A549 (cell line): Measurements from ENCODE around the gene UNC5A. TPM values are rescaled to one million over a fixed set of nuclear protein-coding genes. Genes with fewer than 3 reads are reported as not detected.

Experiments
- ATAC-seq, 2 experiments: fragments of 200-7000 bp in 1 of 2; fragments of >200 bp in 1 of 2; cut with Nextera tagmentation in 1 of 2; cut with Tn5 transposase in 1 of 2; 3 replicates each; pipeline versions ENCODE4 v1.8.0 to v1.9.1; 2018 to 2020; ENCODE audit warnings: mild to moderate bottlenecking in 1 of 2, moderate library complexity in 1 of 2
- CTCF ChIA-PET: fragments of 300-600 bp; sonication (Branson Sonifier 250); formaldehyde crosslinking; extraction: SDS; loops from one replicate; lab custom pipeline; 2021; ENCODE audit warnings: antibody characterized with exemption, inconsistent platforms; lab: Yijun Ruan, JAX
- POLR2A ChIA-PET: fragments of 350-600 bp; formaldehyde crosslinking; extraction: SDS; loops from one replicate; lab custom pipeline; 2021; ENCODE audit warnings: antibody characterized with exemption, inconsistent platforms; lab: Yijun Ruan, JAX
- DNase-seq, 2 experiments: peaks; one replicate each; pipeline versions ENCODE4 v3.0.0 to v3.0.0-alpha.2; 2011 to 2016; ENCODE audit warnings: low read depth in 1 of 2, low spot score in 1 of 2
- FAIRE-seq: peaks from 2 replicates; lab custom pipeline; 2011; peaks lifted over from hg19 to GRCh38; lab: Jason Lieb, UNC
- H3K27ac ChIP-seq, 2 experiments: fragments of >200 bp; sonication (Bioruptor Twin); formaldehyde crosslinking; 3 replicates each; pipeline ENCODE4 v1.5.1; 2016 to 2017
- H3K4me1 ChIP-seq: fragments of >200 bp; sonication (Bioruptor Twin); formaldehyde crosslinking; 3 replicates; pipeline ENCODE4 v1.6.1; 2016
- H3K4me2 ChIP-seq: fragments of >200 bp; sonication (Bioruptor Twin); formaldehyde crosslinking; 3 replicates; pipeline ENCODE4 v1.6.1; 2016
- H3K4me3 ChIP-seq: fragments of >200 bp; sonication (Bioruptor Twin); formaldehyde crosslinking; 3 replicates; pipeline ENCODE4 v1.5.1; 2016
- H3K9me3 ChIP-seq: fragments of >200 bp; sonication (Bioruptor Twin); formaldehyde crosslinking; 3 replicates; pipeline ENCODE4 v1.6.1; 2016
- CBX2 ChIP-seq: fragments of 200-600 bp; sonication (generic); IDR thresholded peaks from 2 replicates; pipeline ENCODE4 v1.6.1; 2016; ENCODE audit warnings: low read depth, mild to moderate bottlenecking, borderline replicate concordance
- EP300 ChIP-seq, 2 experiments: fragments of >200 bp; sonication (Bioruptor Twin); formaldehyde crosslinking; IDR thresholded peaks; 2 replicates in 1 of 2; 3 replicates in 1 of 2; pipeline ENCODE4 v1.6.1; 2016 to 2017
- FOXS1 ChIP-seq: fragments of 250-450 bp; sonication (Bioruptor Pico); IDR thresholded peaks from 2 replicates; pipeline ENCODE4 v1.5.0; 2020; ENCODE audit warnings: mild to moderate bottlenecking, moderate library complexity
- GATA3 ChIP-seq: IDR thresholded peaks from 2 replicates; pipeline ENCODE4 v1.6.1; 2012; ENCODE audit warnings: borderline replicate concordance
- JUN ChIP-seq, 2 experiments: fragments of >200 bp; sonication (Bioruptor Twin); formaldehyde crosslinking; IDR thresholded peaks; 2 replicates in 1 of 2; 3 replicates in 1 of 2; pipeline ENCODE4 v1.6.1; 2016 to 2017
- KDM1A ChIP-seq: fragments of 200-600 bp; sonication (generic); IDR thresholded peaks from 2 replicates; pipeline ENCODE4 v1.6.1; 2016; ENCODE audit warnings: low read depth, mild to moderate bottlenecking
- MAZ ChIP-seq: fragments of 150-350 bp; IDR thresholded peaks from 2 replicates; pipeline ENCODE4 v1.6.1; 2014; ENCODE audit warnings: antibody characterized with exemption, low read depth, low read length, borderline replicate concordance
- MYC ChIP-seq: IDR thresholded peaks from 2 replicates; pipeline ENCODE4 v1.6.1; 2012; ENCODE audit warnings: mild to moderate bottlenecking, inconsistent platforms, low read length, improper control_type of control experiment, borderline replicate concordance
- NFE2L2 ChIP-seq: fragments of 150-350 bp; conservative IDR thresholded peaks from 2 replicates; pipeline ENCODE4 v1.6.1; 2014; ENCODE audit warnings: low read length
- RAD21 ChIP-seq, 2 experiments: fragments of >200 bp in 1 of 2; sonication (Bioruptor Twin) in 1 of 2; formaldehyde crosslinking in 1 of 2; IDR thresholded peaks in 1 of 2; conservative IDR thresholded peaks in 1 of 2; 2 replicates in 1 of 2; 3 replicates in 1 of 2; pipeline ENCODE4 v1.6.1; 2012 to 2018; ENCODE audit warnings: inconsistent platforms in 1 of 2
- RARB ChIP-seq: fragments of 250-450 bp; sonication (Bioruptor Pico); IDR thresholded peaks from 2 replicates; pipeline ENCODE4 v1.8.0; 2021; ENCODE audit warnings: mild to moderate bottlenecking, moderate library complexity
- RCOR1 ChIP-seq: fragments of 150-350 bp; IDR thresholded peaks from 2 replicates; pipeline ENCODE4 v1.6.1; 2014; ENCODE audit warnings: antibody characterized with exemption, low read length, low read depth
- SMC3 ChIP-seq: fragments of >200 bp; sonication (Bioruptor Twin); formaldehyde crosslinking; IDR thresholded peaks from 3 replicates; pipeline ENCODE4 v1.6.1; 2018; ENCODE audit warnings: inconsistent platforms
- TP53 ChIP-seq: fragments of 250-450 bp; sonication (Bioruptor Pico); IDR thresholded peaks from 2 replicates; pipeline ENCODE4 v1.5.0; 2021; ENCODE audit warnings: mild to moderate bottlenecking, moderate library complexity
- USF2 ChIP-seq: fragments of 450-650 bp; IDR thresholded peaks from 2 replicates; pipeline ENCODE4 v1.6.1; 2014; ENCODE audit warnings: antibody characterized with exemption
- WGBS: methylation state at CpG from one replicate; pipeline ENCODE4 v1.1.6; 2017; ENCODE audit errors: missing lambda C conversion rate; 5-methylcytosine and 5-hydroxymethylcytosine counted together
- polyA plus RNA-seq, 4 experiments: library from polyadenylated mRNA; depleted of rRNA in 3 of 4; stranded (reverse); fragments of >200 nt; fragmentation: RNase III in 1 of 4; extraction: RNeasy Plus Mini Kit Qiagen cat#74134 plus additional on column Dnase treatment in 1 of 4; gene quantifications; 2 replicates in 3 of 4; 3 replicates in 1 of 4; pipeline ENCODE4 v1.2.3, GENCODE V29; 2011 to 2017
- TF ChIP-seq, protein P1 (sequence below): fragments of 250-450 bp; sonication (Bioruptor Pico); IDR thresholded peaks from 2 replicates; pipeline ENCODE4 v1.5.0; 2021; ENCODE audit warnings: mild to moderate bottlenecking, moderate library complexity, borderline replicate concordance
- TF ChIP-seq, protein P2 (sequence below): IDR thresholded peaks from 2 replicates; pipeline ENCODE4 v1.6.1; 2012; ENCODE audit warnings: low read depth, borderline replicate concordance
- TF ChIP-seq, protein P3 (sequence below): fragments of >200 bp; sonication (Bioruptor Twin); formaldehyde crosslinking; IDR thresholded peaks from 3 replicates; pipeline ENCODE4 v1.5.1; 2016

Gene UNC5A
- polyA plus RNA-seq, 2 of the 4 experiments (the other 2 are of a cell fraction): 0.03 to 0.14 TPM

- TF ChIP-seq RCOR1: no peak
Observed at GRCh38 chr5:176881021-176881749, 70.8 kb downstream of the UNC5A start (continued).

DNA sequence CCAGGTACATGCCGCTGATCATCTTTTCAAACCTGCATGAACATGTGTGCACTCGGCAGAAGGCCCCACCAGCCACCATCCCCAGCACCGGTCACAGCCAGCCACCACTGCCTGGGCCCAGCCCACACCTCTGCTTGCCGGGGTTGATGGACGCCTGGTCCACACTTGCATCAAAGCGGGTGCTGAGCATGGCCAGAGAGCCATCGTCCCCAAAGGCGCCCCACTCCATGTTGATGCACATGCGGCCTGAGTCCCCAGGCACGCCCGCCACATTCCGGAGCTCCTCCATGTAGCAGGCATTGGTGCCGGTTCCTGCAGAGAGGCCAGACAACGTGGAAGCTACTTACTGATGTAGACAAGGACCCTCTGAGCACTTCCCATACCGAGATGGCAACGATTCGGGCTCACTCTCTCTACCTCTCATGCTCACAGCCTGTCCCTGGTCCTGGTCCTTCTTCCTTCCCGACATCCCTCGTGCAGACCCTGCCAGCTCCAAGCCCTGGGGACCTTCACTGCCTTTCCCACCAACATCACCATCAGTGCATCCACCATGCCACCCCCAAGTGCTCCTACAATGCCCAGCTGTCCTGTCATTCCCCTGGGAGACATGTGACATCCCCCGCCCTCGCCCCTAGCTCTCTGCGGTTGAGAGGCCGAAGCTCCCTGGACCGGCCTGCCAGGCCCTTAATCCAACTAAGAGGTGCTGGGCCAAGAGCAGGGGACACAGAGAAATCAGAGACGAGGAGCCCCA is 71.6 kb downstream of the UNC5A start:
- H3K4me3 ChIP-seq: no peak overlapping the region
- ChIA-PET CTCF (interaction anchor here (1.2 to 1.5 kb wide), 3 partner anchors 8 to 17 kb away, joined by 3 to 6 read pairs (median 5); partner anchors contain the start of gene HK3), POLR2A (no interaction called here)
- FAIRE-seq (no peak), DNase-seq (no peak), ATAC-seq (no peak)
- no peak for TF ChIP-seq KDM1A
- TF ChIP-seq, protein P1, sequence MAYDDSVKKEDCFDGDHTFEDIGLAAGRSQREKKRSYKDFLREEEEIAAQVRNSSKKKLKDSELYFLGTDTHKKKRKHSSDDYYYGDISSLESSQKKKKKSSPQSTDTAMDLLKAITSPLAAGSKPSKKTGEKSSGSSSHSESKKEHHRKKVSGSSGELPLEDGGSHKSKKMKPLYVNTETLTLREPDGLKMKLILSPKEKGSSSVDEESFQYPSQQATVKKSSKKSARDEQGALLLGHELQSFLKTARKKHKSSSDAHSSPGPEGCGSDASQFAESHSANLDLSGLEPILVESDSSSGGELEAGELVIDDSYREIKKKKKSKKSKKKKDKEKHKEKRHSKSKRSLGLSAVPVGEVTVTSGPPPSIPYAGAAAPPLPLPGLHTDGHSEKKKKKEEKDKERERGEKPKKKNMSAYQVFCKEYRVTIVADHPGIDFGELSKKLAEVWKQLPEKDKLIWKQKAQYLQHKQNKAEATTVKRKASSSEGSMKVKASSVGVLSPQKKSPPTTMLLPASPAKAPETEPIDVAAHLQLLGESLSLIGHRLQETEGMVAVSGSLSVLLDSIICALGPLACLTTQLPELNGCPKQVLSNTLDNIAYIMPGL (CRISPR knock-in tag): no peak
- no peak for TF ChIP-seq EP300 (IDR thresholded peaks at IDR 0.05)
- no peak for TF ChIP-seq CBX2
- no peak for TF ChIP-seq GATA3
- TF ChIP-seq, protein P2, sequence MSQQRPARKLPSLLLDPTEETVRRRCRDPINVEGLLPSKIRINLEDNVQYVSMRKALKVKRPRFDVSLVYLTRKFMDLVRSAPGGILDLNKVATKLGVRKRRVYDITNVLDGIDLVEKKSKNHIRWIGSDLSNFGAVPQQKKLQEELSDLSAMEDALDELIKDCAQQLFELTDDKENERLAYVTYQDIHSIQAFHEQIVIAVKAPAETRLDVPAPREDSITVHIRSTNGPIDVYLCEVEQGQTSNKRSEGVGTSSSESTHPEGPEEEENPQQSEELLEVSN: no peak
- no peaks in the 10 kb centered on the region for H3K9me3 ChIP-seq
- no peaks in the 10 kb centered on the region for H3K4me1 ChIP-seq
- H3K27ac ChIP-seq: no peak overlapping the region
- WGBS: 78% methylated on average over 25 of the region's 25 CpGs
- no peak overlapping the region for H3K4me2 ChIP-seq

DNA sequence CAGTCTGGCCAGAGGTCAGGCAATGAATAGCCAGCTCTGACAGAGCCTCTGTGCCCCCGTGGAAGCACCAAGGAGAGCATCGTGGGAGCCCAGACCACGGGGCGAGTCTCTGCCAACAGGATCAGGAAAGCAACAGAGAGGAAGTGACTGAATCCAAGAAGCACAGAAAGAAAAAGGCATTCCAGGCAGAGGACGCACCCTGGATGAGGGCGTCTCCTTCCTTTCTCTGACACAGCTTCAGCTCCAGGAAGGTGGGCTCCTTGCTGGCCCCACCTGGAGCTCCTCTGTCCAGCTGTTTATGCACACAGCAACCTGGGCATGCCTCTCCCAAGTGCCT is 72.2 kb downstream of the UNC5A start:
- POLR2A ChIA-PET: no interaction called here
- H3K9me3 ChIP-seq: no peaks in the 10 kb centered on the region
- TF ChIP-seq SMC3: no peak
- no peak for TF ChIP-seq MAZ
- no peak for TF ChIP-seq FOXS1 (CRISPR knock-in tag)
- TF ChIP-seq JUN (IDR thresholded peaks at IDR 0.05): no peak
- TF ChIP-seq MYC: no peak
- no peak for TF ChIP-seq GATA3
- no peak for TF ChIP-seq NFE2L2
- TF ChIP-seq USF2: no peak
- no peak for TF ChIP-seq RAD21 (conservative IDR thresholded peaks at IDR 0.05 in 1 of 2, IDR thresholded peaks at IDR 0.05 in 1 of 2)
- TF ChIP-seq, protein P2: no peak
- TF ChIP-seq, protein P3, sequence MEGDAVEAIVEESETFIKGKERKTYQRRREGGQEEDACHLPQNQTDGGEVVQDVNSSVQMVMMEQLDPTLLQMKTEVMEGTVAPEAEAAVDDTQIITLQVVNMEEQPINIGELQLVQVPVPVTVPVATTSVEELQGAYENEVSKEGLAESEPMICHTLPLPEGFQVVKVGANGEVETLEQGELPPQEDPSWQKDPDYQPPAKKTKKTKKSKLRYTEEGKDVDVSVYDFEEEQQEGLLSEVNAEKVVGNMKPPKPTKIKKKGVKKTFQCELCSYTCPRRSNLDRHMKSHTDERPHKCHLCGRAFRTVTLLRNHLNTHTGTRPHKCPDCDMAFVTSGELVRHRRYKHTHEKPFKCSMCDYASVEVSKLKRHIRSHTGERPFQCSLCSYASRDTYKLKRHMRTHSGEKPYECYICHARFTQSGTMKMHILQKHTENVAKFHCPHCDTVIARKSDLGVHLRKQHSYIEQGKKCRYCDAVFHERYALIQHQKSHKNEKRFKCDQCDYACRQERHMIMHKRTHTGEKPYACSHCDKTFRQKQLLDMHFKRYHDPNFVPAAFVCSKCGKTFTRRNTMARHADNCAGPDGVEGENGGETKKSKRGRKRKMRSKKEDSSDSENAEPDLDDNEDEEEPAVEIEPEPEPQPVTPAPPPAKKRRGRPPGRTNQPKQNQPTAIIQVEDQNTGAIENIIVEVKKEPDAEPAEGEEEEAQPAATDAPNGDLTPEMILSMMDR: no peak
- no peak for TF ChIP-seq RARB (CRISPR knock-in tag)
- no peak for TF ChIP-seq TP53
- TF ChIP-seq, all 56 proteins: peak for 0
- CTCF ChIA-PET: interaction anchor here (1.2 to 1.5 kb wide), 3 partner anchors 9 to 17 kb away, joined by 3 to 6 read pairs (median 5); partner anchors contain the start of gene HK3
- Histone ChIP-seq H3K4me1 (no peaks in the 10 kb centered on the region), H3K4me3 (no peak overlapping the region), H3K4me2 (no peak overlapping the region), H3K27ac (no peak overlapping the region)
- 46% methylated on average over 6 of the region's 6 CpGs for WGBS
- DNase-seq (no peak), ATAC-seq (no peak), FAIRE-seq (no peak)
